Measurements from ENCODE around the gene MAK. TPM values are rescaled to one million over a fixed set of nuclear protein-coding genes. Genes with fewer than 3 reads are reported as not detected.
"Not testable (repeated sequence)": the region's sequence is repeated elsewhere in the genome, so short reads cannot be mapped to it uniquely, and the experiment has no call there.

The MAK gene, protein sequence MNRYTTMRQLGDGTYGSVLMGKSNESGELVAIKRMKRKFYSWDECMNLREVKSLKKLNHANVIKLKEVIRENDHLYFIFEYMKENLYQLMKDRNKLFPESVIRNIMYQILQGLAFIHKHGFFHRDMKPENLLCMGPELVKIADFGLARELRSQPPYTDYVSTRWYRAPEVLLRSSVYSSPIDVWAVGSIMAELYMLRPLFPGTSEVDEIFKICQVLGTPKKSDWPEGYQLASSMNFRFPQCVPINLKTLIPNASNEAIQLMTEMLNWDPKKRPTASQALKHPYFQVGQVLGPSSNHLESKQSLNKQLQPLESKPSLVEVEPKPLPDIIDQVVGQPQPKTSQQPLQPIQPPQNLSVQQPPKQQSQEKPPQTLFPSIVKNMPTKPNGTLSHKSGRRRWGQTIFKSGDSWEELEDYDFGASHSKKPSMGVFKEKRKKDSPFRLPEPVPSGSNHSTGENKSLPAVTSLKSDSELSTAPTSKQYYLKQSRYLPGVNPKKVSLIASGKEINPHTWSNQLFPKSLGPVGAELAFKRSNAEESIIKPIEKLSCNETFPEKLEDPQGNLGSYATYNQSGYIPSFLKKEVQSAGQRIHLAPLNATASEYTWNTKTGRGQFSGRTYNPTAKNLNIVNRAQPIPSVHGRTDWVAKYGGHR
- under 1 TPM; 0.07 to 0.50 TPM for total RNA-seq

DNA sequence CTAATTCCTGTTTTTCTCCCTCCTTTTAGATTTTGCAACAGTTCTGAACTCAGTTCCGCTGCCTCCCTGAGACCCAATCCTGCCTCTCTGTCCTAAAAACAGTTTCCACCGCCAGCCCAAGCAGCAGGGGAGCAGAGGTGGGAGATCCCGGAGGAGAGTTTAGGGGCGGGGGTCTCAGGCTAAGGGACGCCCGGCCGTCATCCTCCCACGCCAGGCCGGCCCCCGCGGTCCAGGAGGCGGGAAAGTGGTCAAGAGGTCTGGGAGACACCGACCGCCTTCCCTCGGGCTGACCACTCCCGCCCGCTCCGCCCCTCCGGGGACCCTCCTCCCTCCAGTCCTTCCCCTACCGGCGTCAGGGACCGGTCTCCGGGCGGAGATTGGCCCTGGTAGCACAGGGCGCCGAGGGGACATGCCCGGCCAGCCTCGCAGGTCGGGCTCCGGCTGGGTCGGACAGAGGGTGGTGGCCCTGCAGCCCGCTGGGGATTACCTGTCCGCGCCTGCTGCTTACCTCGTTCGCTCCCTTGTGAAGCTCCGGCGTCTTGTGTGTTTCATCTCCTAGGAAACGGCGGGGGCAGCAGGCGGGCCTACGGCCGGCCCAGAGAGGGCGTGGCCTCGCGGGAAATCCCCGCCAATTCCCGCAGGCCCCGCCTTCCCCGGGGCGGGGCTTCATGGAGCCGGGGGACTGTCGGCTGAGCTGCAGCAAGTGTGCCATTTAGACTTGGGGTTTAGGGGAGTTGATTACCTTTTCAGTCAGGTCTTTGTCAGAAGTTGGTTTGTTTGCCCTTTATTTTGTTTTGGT, at the start of gene MAK:
Gene MAK (minus strand): TSS at position 545 of the 799 bp plus-strand sequence. CDS start 7,891 bp downstream, outside the sequence.
- Mint-ChIP-seq H3K27me3 (peaks cover 43 to 55% of the 10 kb centered on the region in 2 donors), H3K4me3 (peak within 1 kb of the TSS; percentile 80), H3K4me1 (ENCODE audit: low read depth in 2 of 2) (peaks cover 19 to 23% of the 10 kb centered on the region in 2 donors), H3K36me3 (no peaks in the 10 kb centered on the region), H3K27ac (peak within 1 kb of the TSS; percentile 71 to 76), H3K9me3 (no peaks in the 10 kb centered on the region)
- peak; percentile 93 to 95 for ATAC-seq
- DNase-seq (ENCODE audit: low spot score): peak; percentile 85

DNA sequence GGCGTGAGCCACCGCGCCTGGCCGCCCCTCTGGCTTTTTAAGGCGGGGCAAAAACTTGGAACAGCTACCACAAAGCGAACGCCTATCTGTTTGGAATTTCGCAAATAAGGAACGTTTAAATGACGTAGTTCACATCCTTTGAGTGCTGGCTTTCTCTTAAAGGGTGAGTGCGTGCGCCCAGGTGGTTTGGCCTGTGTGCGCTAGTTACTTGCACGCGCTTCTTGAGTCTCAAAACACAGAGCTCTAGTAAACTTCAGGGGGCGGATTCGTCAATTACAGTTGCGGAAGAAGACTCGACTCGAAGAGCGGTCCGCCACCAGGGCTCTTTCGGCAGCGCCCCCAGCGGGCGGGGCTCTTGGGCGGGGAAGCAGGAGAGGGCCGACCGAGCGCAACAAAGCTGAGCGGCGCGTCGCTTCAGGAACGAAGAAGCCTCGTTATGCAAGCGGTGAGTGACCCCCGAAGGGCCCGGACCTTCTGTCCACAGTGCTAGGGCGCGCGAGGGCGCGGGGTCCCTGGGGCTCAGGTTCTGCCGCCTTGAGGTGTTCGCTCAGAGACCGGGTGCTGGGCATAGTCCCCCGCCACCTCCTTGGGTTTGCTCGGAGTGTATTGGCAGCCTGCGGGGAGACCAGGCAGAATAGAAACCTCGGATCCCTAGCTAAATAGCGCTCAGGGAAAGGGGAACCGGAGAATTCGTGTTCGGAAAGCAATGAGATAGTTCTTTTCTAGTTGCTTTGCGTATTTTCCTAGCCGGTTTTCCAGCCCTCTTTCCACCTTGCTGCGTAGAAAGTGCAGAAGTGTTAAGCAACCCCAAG, 48.6 kb upstream of the MAK start, which contains the start of gene SYCP2L:
Gene SYCP2L (plus strand): TSS at position 362 of the 812 bp plus-strand sequence. CDS start 75 bp downstream, at position 437.
- Mint-ChIP-seq H3K27me3 (peaks cover 38 to 60% of the 10 kb centered on the region in 2 donors), H3K9me3 (peaks cover 3% of the 10 kb centered on the region), H3K27ac (no peak within 1 kb of the TSS), H3K4me3 (peak within 1 kb of the TSS; percentile 76), H3K4me1 (ENCODE audit: low read depth in 2 of 2) (peaks cover 0 to 3% of the 10 kb centered on the region in 2 donors), H3K36me3 (no peaks in the 10 kb centered on the region)
- ATAC-seq: peak; percentile 55 to 79
- no peak for DNase-seq (ENCODE audit: low spot score)

DNA sequence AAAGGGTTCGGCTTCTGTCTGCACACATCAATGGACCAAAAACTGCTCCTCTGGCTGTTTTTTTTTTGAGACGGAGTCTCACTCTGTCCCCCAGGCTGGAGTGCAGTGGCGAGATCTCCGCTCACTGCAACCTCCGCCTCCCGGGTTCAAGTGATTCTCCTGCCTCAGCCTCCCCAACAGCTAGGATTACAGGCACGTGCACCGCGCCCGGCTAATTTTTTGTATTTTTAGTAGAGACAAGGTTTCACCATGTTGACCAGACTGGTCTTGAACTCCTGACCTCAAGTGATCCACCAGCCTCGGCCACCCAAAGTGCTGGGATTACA, 48.0 kb upstream of the MAK start:
- DNase-seq (ENCODE audit: low spot score); ATAC-seq; H3K4me3 Mint-ChIP-seq; H3K9me3 Mint-ChIP-seq; H3K27ac Mint-ChIP-seq; H3K36me3 Mint-ChIP-seq; H3K4me1 Mint-ChIP-seq (ENCODE audit: low read depth in 2 of 2): not testable (repeated sequence)
- peaks cover 40 to 55% of the 10 kb centered on the region in 2 donors for H3K27me3 Mint-ChIP-seq

DNA sequence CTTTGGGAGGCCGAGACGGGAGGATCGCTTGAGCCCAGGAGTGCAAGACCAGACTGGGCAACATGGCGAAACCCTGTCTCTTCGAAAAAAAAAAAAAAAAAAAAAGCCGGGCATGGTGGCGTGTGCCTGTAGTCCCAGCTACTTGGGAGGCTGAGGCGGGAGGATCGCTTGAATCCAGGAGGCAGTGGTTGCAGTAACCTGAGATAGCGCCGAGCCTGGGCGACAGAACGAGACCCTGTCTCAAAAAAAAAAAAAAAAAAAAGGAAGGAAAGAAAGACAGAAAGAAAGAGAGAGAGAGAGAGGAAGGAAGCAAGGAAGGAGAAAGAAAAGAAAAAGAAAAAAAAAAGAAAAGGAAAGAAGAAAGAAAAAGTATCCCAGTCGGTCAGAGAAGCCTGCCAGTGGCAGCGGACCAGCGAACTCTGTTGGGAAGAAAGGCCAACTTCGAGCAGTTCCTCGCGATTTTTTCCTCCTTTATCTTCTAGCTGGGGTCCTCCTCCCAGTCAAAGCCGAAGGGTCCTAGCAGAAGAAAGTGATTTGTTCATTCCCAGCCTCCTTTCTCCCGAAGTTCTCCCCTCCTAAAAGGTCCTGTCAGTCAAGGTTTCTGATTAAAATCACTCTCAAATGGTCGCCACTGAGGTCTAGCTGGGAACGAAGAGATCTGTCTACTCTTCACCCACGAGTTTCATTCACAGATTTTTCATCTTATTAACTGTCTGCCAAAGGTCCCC, 46.1 kb upstream of the MAK start:
- peaks cover 3% of the 10 kb centered on the region for H3K9me3 Mint-ChIP-seq
- ATAC-seq: no peak
- no peaks in the 10 kb centered on the region for H3K36me3 Mint-ChIP-seq
- H3K27ac Mint-ChIP-seq: no peak overlapping the region
- H3K4me3 Mint-ChIP-seq: no peak overlapping the region
- H3K27me3 Mint-ChIP-seq: peaks cover 45 to 56% of the 10 kb centered on the region in 2 donors
- peaks cover 0 to 3% of the 10 kb centered on the region in 2 donors for H3K4me1 Mint-ChIP-seq (ENCODE audit: low read depth in 2 of 2)
- no peak for DNase-seq (ENCODE audit: low spot score)

DNA sequence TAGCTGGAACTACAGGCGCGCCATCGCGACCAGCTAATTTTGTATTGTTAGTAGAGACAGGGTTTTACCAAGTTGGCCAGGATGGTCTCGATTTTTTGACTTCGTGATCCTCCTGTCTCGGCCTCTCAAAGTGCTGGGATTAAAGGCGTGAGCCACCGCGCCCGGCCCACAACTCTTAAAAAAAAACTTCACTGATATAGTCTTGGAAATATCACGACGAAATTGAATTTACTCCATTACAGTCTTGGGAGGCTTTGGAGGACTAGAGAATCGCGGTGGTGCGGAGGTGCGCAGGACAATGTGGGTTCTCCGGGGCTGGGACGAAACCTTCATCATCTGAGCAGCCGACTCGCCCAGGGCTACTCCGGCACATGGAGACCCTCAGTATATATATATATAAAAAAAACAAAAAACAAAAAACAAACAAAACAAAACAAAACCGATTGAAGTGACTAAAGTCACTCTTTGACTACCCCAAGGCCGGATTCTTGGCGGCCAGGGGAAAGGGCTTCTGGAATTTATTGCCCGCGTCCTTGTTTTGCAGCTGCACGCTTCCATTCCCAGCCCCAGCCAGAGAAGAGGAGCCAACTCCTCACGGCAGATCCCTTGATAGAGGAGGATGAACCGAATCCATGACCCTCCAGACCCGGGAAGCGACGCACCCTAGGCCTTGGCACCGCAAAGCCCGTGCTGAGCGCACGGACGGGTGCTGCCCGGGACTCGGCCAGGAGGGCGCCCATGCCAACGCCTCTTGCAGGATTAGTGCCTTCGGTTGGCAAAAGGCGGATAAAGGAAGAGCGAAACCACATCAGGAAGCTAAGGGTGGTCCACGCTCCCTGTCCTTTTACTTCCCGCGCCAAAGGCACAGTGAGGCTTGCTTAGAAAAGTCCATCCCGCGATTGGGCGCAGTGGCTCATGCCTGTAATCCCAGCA, 45.2 kb upstream of the MAK start:
- Mint-ChIP-seq H3K27me3 (peaks cover 44 to 52% of the 10 kb centered on the region in 2 donors), H3K4me3 (no peak overlapping the region), H3K36me3 (no peaks in the 10 kb centered on the region), H3K27ac (no peak overlapping the region), H3K9me3 (peaks cover 3% of the 10 kb centered on the region), H3K4me1 (ENCODE audit: low read depth in 2 of 2) (peaks cover 0 to 3% of the 10 kb centered on the region in 2 donors)
- no peak for DNase-seq (ENCODE audit: low spot score)
- ATAC-seq: no peak

DNA sequence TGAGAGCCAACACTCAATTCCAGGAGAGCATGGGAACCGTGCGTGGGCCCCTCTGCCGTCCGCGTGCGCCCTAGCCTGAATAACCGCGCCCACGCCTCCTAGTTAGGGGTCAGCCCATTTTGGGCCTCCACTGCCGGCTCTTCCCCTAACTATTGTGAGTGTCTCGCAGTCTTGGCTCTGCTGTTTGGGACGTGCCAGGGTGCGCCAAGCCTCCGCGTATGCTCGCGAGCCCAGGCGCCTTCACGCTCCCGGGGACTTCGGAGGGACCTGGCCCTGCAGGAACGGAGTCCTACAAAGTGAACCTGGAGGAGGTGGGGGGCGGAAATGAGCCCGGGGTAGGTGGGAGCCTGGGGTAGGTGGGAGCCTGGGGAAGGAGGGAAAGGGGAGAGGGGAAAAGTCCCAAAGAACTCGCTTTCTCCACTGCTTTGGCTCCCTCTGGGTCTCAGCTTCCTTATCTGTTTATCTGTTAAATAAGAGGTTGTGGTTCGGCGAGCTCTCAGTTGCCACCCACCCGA, 44.4 kb upstream of the MAK start:
- DNase-seq (ENCODE audit: low spot score): no peak
- Mint-ChIP-seq H3K4me3 (no peak overlapping the region), H3K27me3 (peaks cover 39 to 44% of the 10 kb centered on the region in 2 donors), H3K36me3 (no peaks in the 10 kb centered on the region), H3K9me3 (peaks cover 1% of the 10 kb centered on the region), H3K27ac (no peak overlapping the region), H3K4me1 (ENCODE audit: low read depth in 2 of 2) (peaks cover 0 to 1% of the 10 kb centered on the region in 2 donors)
- no peak for ATAC-seq

DNA sequence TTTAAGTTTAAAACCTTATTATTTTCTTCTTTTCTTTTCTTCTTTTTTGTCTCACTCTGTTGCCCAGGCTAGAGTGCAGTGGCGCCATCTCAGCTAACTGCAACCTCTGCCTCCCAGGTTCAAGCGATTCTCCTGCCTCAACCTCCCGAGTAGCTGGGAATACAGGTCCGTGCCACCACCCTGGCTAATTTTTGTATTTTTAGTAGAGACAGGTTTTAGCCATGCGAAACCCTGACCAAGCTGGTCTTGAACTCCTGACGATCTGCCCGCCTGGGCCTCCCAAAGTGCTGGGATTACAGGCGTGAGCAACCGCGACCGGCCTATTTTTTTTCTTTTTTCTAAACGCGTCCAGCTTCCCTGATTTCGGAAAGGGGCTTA, 43.9 kb upstream of the MAK start:
- not testable (repeated sequence) for H3K27ac Mint-ChIP-seq; H3K9me3 Mint-ChIP-seq; ATAC-seq; H3K4me1 Mint-ChIP-seq (ENCODE audit: low read depth in 2 of 2); H3K4me3 Mint-ChIP-seq; H3K36me3 Mint-ChIP-seq; DNase-seq (ENCODE audit: low spot score)
- H3K27me3 Mint-ChIP-seq: peaks cover 37 to 40% of the 10 kb centered on the region in 2 donors

DNA sequence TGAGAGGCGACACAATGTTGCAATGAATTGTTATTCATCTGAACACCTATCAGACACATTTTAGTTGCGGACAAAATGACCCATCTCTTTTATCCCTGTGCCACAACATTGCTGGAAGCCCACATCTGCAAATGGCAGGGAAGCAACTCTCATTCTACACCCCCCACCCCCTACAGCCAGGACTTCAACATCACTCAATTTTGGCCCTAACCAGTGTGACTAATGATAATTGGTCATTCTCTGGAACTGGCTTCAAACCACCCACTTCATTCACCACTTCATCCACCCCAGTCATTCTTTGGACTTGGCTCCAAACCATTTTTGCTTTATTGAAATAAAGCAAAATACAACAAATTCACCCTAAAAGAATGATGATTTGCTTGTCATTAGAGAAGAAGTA, 42.0 kb upstream of the MAK start:
- DNase-seq (ENCODE audit: low spot score) (no peak), ATAC-seq (no peak)
- no peaks in the 10 kb centered on the region for H3K36me3 Mint-ChIP-seq
- H3K27ac Mint-ChIP-seq: no peak overlapping the region
- peaks cover 29 to 34% of the 10 kb centered on the region in 2 donors for H3K27me3 Mint-ChIP-seq
- H3K4me3 Mint-ChIP-seq: no peak overlapping the region
- no peaks in the 10 kb centered on the region for H3K9me3 Mint-ChIP-seq
- H3K4me1 Mint-ChIP-seq (ENCODE audit: low read depth in 2 of 2): no peaks in the 10 kb centered on the region

DNA sequence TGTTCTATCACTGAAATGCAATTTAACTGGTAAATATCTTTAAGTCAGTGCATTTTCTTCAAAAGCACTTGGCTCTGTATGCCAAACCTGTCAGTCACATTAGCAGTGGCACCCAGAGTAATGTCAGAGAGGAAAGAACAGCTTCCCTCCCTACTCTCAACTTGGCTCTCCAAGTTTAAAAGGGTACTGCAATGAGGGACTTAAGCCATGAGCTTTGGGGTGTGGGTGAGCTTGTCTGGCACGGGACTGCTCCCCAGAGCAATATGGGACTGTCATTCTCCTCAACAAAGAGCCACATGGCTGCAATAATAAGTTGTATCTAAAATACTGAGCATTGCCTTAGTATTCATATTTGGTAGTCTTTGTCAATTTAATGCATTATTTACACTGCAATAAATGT, 39.5 kb upstream of the MAK start:
- H3K4me1 Mint-ChIP-seq (ENCODE audit: low read depth in 2 of 2): no peaks in the 10 kb centered on the region
- no peak for ATAC-seq
- H3K27ac Mint-ChIP-seq: no peak overlapping the region

DNA sequence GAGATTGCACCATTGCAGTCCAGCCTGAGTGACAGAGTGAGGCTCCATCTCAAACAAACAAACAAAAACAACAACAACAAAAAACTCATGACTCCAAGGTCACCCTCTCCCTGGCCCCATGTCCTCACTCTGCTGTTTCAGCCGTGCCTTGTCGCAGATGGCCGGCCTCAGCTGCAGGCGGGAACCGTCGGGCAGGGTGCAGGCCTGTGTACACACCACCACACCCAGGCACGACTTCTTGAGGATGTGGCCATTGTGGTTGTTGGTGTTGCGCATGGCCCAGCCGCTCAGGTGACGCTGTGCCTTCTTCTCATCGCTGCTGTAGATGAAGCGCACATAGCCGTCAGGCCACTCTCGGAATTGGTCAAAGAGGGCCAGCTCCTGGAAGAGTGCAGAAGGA, 38.7 kb upstream of the MAK start:
- no peak for ATAC-seq
- no peak overlapping the region for H3K4me3 Mint-ChIP-seq

More for the DNA sequence above, 39.5 kb upstream of the MAK start:
- DNase-seq (ENCODE audit: low spot score): no peak
- Mint-ChIP-seq H3K4me3 (no peak overlapping the region), H3K27me3 (peaks cover 29 to 31% of the 10 kb centered on the region in 2 donors), H3K36me3 (no peaks in the 10 kb centered on the region), H3K9me3 (no peaks in the 10 kb centered on the region)

DNA sequence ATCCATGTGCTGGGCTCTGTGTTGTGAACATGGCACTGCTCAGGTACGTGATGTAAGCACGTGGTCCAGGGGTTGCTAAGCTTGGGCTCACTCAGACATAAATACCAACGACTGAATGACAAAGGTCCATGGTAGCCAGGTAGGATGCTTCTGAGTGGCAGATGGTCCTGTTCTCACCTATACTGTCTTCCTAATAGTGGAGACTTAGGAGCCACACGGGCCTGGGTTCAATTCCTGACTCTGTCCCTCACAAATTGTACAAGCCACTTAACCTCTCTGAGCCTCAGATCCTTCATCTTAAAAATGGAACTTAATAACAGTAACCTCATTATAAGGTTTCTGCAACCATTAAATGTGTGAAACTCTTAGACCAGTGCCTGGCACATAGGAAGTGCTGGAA, 36.7 kb upstream of the MAK start:
- no peak for ATAC-seq
- H3K36me3 Mint-ChIP-seq: no peaks in the 10 kb centered on the region
- peaks cover 12 to 19% of the 10 kb centered on the region in 2 donors for H3K27me3 Mint-ChIP-seq
- H3K9me3 Mint-ChIP-seq: no peaks in the 10 kb centered on the region
- DNase-seq (ENCODE audit: low spot score): no peak
- no peak overlapping the region for H3K27ac Mint-ChIP-seq
- no peaks in the 10 kb centered on the region for H3K4me1 Mint-ChIP-seq (ENCODE audit: low read depth in 2 of 2)
- H3K4me3 Mint-ChIP-seq: no peak overlapping the region

More for the DNA sequence above, 38.7 kb upstream of the MAK start:
- Mint-ChIP-seq H3K27me3 (peaks cover 25 to 29% of the 10 kb centered on the region in 2 donors), H3K4me1 (ENCODE audit: low read depth in 2 of 2) (no peaks in the 10 kb centered on the region), H3K36me3 (no peaks in the 10 kb centered on the region), H3K9me3 (no peaks in the 10 kb centered on the region), H3K27ac (no peak overlapping the region)
- DNase-seq (ENCODE audit: low spot score): no peak

DNA sequence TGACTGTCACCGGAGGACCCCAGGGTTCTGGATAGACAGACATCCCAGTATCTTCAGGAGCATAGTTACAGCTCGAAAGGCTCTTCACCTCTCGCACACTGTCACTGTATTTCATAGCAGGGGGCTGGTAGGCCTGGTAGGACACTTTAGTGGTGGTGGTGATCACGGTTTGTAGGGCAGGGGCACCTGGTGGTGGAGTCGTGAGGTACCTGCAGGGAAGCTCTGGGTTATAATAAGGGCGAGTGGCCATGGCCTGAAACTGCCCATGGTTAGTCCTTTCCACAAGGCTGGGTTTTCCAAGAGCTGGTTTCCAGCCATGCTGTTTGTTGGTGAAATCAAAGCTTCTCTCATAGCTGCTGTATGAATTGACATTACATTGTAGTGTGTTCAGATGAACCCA, 35.9 kb upstream of the MAK start:
- Mint-ChIP-seq H3K4me3 (no peak overlapping the region), H3K36me3 (no peaks in the 10 kb centered on the region), H3K27ac (no peak overlapping the region), H3K9me3 (no peaks in the 10 kb centered on the region), H3K27me3 (peaks cover 5 to 10% of the 10 kb centered on the region in 2 donors), H3K4me1 (ENCODE audit: low read depth in 2 of 2) (no peaks in the 10 kb centered on the region)
- no peak for ATAC-seq
- DNase-seq (ENCODE audit: low spot score): no peak

All from natural killer cell treated with Interleukin-12 subunit alpha and Interleukin-12 subunit beta and Interleukin-15 and Interleukin-18, amount 100 ng/mL, for 72 hours (primary cell).